ENCODE data around the gene RAB40C.

DNA sequence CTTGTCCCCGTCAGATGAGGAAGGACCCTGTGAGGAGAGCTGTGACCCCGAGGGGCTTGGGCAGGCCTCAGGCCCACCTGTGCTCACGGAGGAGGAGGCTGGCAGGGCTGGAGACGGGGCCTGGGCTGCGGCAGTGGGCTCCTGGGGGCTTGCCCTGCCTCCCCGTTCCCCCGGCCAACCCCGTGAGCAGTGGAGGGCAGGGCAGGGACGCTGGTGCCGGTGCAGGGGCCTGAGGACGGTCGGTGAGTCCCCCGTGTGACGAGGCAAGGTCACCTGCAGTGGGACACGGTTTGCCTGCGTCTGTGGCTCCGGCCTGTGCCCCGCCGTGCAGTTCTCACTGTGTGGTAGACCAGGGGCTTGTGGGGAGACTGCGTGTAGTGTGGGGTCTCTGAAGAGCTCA, 69.8 kb downstream of the RAB40C start:
- TF ChIP-seq, protein P1, sequence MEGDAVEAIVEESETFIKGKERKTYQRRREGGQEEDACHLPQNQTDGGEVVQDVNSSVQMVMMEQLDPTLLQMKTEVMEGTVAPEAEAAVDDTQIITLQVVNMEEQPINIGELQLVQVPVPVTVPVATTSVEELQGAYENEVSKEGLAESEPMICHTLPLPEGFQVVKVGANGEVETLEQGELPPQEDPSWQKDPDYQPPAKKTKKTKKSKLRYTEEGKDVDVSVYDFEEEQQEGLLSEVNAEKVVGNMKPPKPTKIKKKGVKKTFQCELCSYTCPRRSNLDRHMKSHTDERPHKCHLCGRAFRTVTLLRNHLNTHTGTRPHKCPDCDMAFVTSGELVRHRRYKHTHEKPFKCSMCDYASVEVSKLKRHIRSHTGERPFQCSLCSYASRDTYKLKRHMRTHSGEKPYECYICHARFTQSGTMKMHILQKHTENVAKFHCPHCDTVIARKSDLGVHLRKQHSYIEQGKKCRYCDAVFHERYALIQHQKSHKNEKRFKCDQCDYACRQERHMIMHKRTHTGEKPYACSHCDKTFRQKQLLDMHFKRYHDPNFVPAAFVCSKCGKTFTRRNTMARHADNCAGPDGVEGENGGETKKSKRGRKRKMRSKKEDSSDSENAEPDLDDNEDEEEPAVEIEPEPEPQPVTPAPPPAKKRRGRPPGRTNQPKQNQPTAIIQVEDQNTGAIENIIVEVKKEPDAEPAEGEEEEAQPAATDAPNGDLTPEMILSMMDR (IDR thresholded peaks at IDR 0.05): no peak
- TF ChIP-seq POLR2A (IDR thresholded peaks at IDR 0.05): no peak
